VCaP (cell line): ENCODE measurements around the gene PINLYP.

ENCODE experiments used
- H3K27ac ChIP-seq: fragments of 450-650 bp; 2 replicates; pipeline ENCODE4 v1.5.1; 2017
- TF ChIP-seq, protein P1 (sequence below): fragments of 450-650 bp; conservative IDR thresholded peaks from 2 replicates; pipeline ENCODE4 v1.5.1; 2017; ENCODE audit warnings: mild to moderate bottlenecking, moderate library complexity

PINLYP gene

DNA sequence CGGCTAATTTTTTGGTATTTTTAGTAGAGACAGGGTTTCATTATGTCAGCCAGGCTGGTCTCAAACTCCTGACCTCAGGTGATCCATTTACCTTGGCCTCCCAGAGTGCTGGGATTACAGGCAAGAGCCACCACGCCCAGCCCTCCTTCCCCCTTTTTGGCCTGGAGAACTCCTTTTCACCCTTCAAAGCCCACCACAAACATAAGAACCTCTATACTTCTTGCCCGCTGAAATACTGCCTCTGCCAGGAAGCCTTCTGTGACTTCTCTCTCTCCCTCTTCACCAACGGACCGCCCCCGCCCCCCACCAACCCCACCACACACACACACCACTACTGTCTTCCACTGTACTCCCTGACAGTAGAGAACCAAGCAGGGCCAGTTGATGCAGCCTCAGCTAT is 41.4 kb downstream of the PINLYP start:
- TF ChIP-seq, protein P1, sequence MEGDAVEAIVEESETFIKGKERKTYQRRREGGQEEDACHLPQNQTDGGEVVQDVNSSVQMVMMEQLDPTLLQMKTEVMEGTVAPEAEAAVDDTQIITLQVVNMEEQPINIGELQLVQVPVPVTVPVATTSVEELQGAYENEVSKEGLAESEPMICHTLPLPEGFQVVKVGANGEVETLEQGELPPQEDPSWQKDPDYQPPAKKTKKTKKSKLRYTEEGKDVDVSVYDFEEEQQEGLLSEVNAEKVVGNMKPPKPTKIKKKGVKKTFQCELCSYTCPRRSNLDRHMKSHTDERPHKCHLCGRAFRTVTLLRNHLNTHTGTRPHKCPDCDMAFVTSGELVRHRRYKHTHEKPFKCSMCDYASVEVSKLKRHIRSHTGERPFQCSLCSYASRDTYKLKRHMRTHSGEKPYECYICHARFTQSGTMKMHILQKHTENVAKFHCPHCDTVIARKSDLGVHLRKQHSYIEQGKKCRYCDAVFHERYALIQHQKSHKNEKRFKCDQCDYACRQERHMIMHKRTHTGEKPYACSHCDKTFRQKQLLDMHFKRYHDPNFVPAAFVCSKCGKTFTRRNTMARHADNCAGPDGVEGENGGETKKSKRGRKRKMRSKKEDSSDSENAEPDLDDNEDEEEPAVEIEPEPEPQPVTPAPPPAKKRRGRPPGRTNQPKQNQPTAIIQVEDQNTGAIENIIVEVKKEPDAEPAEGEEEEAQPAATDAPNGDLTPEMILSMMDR = no peak

DNA sequence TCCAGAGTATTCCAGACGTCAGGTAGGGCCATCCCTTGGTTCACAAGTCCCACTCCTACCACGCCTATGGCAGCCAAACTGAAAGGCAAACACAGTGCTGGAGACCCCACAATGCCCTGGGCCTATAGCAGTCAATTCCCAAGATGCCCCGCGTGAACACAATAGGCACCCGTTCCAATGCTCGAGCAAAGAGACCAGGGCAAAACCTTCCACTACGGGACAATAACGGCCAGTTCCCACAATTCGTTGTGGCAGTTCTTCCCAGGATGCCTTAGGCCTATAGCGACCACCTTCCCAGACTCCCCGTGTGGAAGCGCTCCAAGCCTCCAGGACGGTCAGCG is 43.3 kb downstream of the PINLYP start:
- H3K27ac ChIP-seq = peak overlapping the region; percentile 98
- TF ChIP-seq, protein P1 = no peak

More for the DNA sequence above, 41.4 kb downstream of the PINLYP start:
- no peak overlapping the region for H3K27ac ChIP-seq

DNA sequence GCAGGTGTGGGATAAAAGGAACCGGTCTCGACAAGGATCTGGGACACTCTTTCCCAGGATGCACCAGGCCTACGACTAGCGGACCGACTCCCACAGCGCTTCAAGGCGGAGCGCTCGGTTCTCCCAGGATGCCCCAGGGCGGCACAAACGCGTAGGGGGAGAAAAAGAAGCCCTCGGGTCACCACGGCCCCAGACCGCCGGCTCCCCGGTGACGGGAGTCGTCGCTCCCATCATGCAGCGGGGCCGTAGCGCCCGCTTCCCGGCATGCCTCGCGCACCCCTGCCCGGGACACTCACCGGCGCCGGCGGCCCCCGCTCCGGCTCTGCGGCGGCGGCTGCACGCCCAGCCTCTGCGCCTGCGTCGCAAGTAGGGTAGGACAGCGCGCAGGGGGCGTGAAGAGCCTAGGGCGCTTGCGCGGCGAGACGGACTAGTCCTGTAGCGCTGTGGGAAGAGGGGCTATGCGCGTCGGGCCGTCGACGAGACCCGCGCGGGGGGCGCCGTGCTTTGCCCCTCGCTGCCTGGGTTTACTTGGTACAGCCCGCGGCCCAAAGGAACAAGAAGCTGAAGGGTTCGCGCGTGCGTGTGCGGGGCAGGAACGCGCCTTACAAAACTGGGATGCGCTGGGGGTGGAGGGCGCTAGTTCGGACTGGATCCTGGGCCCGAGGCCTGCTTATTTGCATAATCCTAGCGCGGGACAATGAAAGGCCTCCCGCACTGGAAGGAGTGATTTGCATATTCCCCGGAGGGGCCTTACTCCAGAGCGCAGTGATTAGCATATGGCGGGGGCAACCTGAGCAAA is 43.9 kb downstream of the PINLYP start, which contains the start of gene ZNF428:
Gene ZNF428, minus strand, starts transcription at position 368 of the 799 bp plus-strand sequence. CDS start 5,325 bp downstream, outside the sequence.
- TF ChIP-seq, protein P1 = no peak
- H3K27ac ChIP-seq = peak within 1 kb of the TSS; percentile 98

DNA sequence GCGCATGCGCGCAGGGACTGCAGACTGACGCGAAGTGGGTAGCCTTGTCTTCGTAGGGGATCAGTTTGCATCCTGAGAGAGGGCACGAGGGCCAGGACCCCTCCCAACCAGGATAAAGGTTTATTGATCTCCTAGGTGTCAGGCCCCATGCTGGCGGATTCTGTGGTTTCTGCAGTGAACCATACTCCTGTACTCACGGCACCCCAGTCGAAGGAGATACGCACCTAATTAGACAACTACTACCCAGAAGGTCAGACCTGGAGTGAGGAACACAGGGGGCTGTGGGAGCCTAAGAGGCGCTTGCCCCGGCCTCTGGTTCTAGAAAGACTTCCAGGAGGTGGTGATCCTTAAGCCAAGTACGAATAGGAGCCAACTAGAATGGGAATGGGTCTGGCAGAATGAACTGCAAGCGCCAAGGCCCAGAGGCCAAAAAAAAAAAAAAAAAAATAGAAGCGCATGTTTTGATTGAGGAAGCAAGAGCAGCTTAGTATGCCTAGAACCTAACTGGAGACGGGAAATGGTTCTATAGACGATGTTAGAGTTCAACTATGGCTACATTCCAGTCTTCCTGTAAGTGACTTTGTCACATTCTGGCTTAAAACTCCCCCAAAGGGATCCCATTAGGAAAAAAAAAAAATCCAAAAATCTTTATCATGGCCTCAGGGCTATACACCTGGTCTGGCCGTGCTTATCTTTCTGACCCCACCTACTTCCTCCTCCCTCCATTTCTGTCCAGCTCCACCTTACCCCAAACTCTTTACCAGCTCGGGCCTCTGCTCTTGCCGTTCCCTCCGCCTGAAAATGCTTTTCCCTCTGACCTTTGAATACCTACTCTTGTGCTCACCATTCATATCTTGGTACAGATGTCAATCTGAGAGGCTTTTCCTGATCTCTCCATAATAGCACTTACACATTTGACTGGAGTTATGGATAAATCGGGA is 44.7 kb downstream of the PINLYP start:
- peak overlapping the region; percentile 98 for H3K27ac ChIP-seq
- TF ChIP-seq, protein P1 = no peak

DNA sequence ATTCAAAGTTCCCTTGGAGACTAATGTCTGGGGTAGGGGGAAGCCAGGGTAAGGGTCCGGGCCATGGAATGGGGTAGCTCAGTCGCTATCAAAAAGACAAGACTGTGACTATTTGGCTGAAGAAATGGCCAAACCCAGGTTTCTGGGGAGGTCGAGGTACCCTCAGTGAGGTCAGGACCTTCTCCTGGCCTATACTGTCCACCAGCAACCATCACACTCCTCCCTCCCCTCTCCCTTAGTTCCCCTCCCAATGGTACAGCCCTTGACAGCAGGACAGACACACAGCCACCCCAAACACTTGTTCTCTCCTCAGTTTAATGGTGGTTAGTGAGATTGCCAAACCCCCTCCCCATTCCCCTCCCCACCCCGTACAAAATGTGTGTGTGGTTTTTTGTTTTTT is 46.5 kb downstream of the PINLYP start:
- no peak overlapping the region for H3K27ac ChIP-seq
- TF ChIP-seq, protein P1 = no peak

DNA sequence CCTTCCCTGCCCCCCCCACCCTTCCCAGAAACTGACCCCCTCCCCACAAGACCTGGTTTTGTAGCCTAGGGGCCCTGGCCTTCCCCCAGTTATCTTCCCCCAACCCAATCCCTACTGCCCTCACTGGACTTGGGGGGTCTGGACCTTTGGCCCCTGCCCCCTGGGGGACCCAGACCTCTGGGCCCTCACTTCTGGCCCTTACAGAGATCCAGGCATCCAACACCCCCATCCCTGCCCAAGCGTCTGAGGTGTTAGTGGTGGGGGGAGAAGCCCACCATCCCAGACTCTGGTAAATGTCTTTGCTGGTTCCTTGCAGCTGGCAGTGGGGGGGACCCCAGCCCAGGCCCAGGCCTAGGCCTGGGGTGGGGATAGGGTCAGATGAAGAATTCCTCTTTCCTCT is 47.4 kb downstream of the PINLYP start:
- no peak overlapping the region for H3K27ac ChIP-seq
- TF ChIP-seq, protein P1 = no peak

DNA sequence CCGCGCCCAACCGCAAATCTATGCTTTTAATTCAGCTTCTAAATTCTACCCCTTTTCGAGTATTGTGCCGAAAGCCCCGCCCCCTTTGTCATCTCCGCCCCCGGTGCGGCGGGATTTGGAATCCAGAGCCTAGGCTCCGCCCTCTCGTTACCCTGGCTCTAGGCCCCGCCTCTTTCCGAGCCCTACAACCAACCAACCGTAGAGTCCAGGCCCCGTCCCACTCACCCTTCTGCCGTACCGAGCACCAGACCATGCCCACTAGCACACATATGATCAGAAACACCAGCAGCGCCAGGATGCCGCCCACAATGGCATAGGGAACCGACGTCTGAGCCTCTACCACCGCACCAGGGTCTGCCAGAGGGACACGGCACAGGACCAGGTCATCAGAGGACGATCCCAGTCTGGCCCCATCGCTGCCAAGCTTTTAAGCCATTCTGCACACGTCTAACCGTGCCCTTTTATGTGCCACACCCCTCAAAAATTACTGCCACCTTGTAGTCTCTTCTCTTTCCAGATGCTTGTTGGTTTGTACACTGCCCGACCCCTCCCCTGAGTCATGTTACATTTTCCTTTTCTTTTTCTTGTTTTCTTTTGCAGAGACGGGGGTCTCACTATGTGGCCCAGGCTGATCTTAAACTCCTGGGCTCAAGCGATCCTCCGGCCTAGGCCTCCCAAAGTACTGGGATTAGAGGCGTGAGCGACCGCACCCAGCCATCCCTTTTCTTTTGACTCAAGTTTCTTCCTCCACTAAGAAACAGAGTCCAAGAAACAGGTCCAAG is 48.5 kb downstream of the PINLYP start:
- no peak overlapping the region for H3K27ac ChIP-seq
- TF ChIP-seq, protein P1 = no peak
